GM12873 (cell line): ENCODE measurements around the gene HIVEP3.
A peak's percentile ranks its signal among the peaks of the same experiment; 100 is the strongest.

Source experiments
- CTCF ChIP-seq: IDR thresholded peaks from 2 replicates; pipeline ENCODE4 v1.5.1; 2012; ENCODE audit warnings: low read depth, mild to moderate bottlenecking, moderate library complexity, low read length, control low read depth; ENCODE audit not compliant: insufficient read depth; ENCODE audit errors: missing control alignments

The HIVEP3 gene

DNA sequence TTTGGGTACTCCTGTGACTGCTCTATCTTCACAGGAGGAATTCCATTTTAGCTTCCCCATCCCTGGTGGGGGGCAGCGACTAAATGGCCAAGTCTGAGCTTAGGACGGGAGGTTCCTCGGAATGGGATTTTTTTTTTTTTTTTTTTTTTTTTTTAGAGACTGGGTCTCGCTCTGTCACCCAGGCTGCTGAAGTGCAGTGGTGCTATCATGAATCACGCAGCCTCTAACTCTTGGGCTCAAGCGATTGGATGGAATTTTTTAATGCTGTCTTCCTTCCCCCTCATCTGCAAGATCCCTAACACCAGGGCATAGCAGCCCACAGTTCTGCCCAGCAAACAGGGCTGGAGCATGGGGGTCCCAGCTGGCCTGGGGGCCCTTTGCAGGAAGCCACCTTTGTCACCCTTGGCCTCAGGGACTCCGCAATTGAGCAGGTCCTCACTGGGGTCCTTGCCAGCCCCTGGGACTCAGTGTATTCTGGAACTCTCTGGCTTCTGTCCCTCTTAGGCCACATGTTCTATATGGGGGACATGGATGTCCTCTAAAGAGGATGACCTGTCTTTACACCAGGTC, 421.2 kb downstream of the HIVEP3 start:
- no peak for TF ChIP-seq CTCF

DNA sequence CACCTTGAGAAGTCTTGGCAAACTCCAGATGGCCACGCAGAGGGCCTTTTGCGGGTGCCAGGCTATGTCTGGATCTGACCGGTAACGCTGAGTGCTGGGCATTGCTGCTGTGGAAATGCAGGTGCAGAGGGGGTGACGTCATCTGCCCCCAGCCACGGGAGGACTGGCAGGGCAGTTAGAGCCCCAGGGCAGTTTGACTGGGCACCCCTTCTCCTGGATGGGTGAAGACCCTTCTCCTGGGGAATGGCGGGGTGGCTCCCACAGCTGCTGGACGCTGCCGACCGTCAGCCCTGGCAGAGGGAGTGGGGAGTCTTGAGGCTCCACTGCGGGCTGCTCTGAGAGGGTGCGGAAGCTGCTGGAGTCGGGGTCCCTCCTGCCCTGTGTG, 421.7 kb downstream of the HIVEP3 start:
- no peak for TF ChIP-seq CTCF

DNA sequence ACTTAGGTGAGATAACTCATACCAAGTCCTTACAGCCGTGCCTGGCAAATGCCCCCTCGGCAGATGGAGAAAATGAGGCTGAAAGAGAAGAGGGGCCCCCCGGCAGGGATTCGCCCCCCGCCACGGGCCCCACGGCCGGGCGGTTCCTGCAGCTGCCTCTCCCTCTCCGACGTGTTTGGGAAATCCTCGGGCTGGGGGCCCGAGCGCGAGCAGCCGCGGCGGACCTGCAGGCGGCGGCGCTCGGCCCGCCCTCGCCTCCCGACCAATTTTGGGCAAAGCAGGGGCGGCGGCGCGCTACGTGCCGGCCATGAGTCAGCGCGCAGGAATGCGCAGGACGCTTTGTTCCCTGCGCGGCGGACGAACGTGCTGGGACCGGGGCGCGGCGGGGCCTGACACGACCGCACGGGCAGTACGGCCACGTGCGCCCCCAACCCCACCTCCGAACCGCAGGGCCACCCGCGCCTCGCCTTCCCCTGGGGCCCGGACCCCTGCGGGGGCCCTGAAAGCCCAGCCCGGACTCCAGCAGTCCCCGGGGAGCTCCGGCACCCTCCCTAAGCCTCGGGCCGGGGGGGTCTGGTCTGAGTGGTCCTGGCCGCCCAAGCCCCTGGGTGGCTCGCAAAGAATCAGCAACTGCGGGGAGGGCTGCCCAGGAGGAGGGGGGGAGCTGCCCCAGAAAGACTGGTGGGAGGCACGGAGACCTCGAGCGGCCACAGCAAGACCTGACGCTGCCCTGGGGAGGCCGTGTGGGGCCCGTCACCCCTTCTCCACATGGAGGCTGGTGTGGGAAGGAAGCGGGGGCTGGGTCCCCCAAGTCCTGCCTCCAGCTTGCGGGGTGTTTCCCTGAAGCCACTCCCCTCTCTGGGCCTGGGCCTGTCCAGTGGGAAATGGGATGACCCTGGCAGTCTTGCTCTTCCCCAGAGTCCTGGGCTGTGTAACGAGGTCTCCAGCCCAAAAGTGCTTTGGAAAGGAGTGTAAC, 422.4 kb downstream of the HIVEP3 start:
- TF ChIP-seq CTCF = no peak

DNA sequence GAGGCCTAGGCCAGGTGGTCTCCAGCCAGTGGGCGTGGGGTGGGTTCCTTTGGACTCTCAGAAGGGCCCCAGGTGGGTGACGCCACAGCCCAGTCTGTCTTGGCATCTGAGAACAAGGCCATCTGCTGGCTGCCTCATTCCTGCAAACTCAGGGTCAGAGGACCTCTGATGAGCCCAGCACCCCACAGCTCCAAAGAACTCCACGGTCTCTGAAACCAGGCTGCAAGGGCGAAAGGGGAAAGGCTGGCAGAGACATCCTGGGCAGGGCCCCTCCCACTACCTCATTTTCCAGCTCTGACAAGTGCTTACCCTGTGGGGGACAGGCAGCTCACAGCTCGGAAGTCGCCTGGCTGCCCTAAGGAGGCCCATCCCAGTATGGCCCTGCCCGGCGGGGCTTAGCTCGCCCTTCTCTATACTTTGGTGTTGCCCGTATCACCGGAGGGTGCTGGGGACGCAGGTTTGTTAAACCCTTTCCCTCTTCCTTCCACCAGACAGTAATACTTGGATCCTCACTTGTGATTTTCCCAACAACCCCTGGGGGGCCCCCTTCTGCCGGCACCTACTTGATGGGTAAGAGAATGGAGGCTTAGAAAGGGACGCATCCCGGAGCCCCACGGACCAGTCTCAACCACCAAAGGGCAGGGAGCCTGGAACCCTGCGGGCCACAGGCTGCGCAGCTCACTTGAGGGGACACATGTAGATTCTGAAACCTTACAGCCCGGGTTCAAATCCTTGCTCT, 423.3 kb downstream of the HIVEP3 start:
- TF ChIP-seq CTCF = peak; percentile 22

DNA sequence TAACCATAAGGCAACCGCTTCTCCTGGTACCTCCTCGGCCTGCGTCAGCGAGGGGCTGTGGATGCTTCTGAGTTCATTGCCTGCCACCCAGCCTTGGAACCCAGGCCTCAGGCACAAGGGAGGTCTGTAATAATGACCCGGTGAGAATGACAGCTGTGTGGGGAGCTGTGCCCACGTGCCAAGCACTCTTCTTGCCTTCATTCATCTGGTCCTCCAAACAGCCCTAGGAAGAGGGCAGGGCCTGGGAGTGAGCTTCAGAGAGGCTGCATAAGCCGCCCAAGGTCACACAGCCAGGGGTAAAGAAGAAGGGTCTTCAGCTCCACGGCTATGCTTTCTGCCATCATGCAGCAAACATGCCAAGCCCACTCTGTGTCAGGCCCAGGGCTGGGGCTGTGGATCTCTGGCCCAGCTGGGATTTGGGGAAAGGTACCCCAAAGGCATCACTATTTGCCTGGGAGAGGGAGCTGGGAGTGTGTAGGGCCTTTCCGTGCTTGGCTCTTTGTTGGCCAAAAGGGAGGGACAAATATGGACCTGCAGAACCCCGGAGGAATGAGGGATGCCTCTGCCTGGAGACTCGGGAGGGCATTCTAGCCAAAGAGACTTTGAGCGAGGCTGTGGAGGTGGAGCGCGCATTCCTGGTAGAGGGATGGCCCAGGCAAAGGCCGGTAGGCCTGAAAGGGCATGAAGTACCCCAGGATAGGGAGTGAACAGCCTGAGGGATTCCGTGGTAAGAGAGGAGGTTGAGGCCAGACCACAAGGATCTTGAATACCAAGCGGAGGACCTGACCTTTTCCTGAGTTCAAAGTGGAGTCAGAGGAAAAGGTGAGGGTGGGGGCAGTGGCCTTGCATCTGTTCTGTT, 424.1 kb downstream of the HIVEP3 start:
- TF ChIP-seq CTCF = no peak

- TF ChIP-seq CTCF = no peak
Measured at GRCh38 chr1:41493626-41494350, 424.9 kb downstream of the HIVEP3 start.
